Fibroblast of skin of left biceps (primary cell): ENCODE measurements around the gene UBXN2A.
"Not testable (repeated sequence)": the region's sequence is repeated elsewhere in the genome, so short reads cannot be mapped to it uniquely, and the experiment has no call there.

ENCODE experiments used
- DNase-seq, 2 experiments: peaks; one replicate each; pipeline ENCODE4 v3.0.0-alpha.2; 2013; ENCODE audit warnings: low read depth in 2 of 2

Gene UBXN2A

GRCh38 chr2:23941644-23942043 is 1.4 kb downstream of the UBXN2A start:
- no peak for DNase-seq

GRCh38 chr2:23943666-23944065 is 3.4 kb downstream of the UBXN2A start:
- DNase-seq, result no peak

GRCh38 chr2:23944527-23944926 is 4.3 kb downstream of the UBXN2A start:
- no peak for DNase-seq

- no peak for DNase-seq
Measured at GRCh38 chr2:23944976-23945375, 4.7 kb downstream of the UBXN2A start.

GRCh38 chr2:23947350-23947749 is 7.1 kb downstream of the UBXN2A start:
- DNase-seq, result no peak

GRCh38 chr2:23952558-23952957 is 12.3 kb downstream of the UBXN2A start:
- not testable (repeated sequence) for DNase-seq

GRCh38 chr2:23953625-23954024 is 13.4 kb downstream of the UBXN2A start:
- DNase-seq, result no peak

- DNase-seq, result no peak
Measured at GRCh38 chr2:23954325-23955014, 14.2 kb downstream of the UBXN2A start.

GRCh38 chr2:23967846-23968245 is 27.6 kb downstream of the UBXN2A start:
- no peak for DNase-seq

- no peak for DNase-seq
Measured at GRCh38 chr2:23976883-23977282, 36.6 kb downstream of the UBXN2A start.

- no peak for DNase-seq
Measured at GRCh38 chr2:23988371-23988770, 48.1 kb downstream of the UBXN2A start.

- no peak for DNase-seq
Measured at GRCh38 chr2:23992931-23993330, 52.7 kb downstream of the UBXN2A start.

GRCh38 chr2:23993736-23994269 is 53.5 kb downstream of the UBXN2A start:
- DNase-seq, result no peak

- DNase-seq, result no peak
Measured at GRCh38 chr2:23994567-23994966, 54.3 kb downstream of the UBXN2A start.

GRCh38 chr2:24007693-24008092 is 67.4 kb downstream of the UBXN2A start:
- no peak for DNase-seq

- DNase-seq, result no peak
Measured at GRCh38 chr2:24008672-24009366, 68.6 kb downstream of the UBXN2A start.

- DNase-seq, result no peak
Measured at GRCh38 chr2:24009367-24009679, 69.1 kb downstream of the UBXN2A start.

GRCh38 chr2:24009680-24010476 is 69.6 kb downstream of the UBXN2A start, which contains the start of gene MFSD2B:
Gene MFSD2B, plus strand, starts transcription at chr2:24010085. Its CDS starts 12 bp downstream, at chr2:24010097.
- no peak for DNase-seq

GRCh38 chr2:24010477-24011249 is 70.4 kb downstream of the UBXN2A start:
- DNase-seq, result no peak

- DNase-seq, result no peak
Measured at GRCh38 chr2:24011250-24012104, 71.2 kb downstream of the UBXN2A start.
